Stomach (tissue), 9 donors: ENCODE data around the gene POLR3K. TPM values are rescaled to one million over a fixed set of nuclear protein-coding genes. Genes with fewer than 3 reads are reported as not detected.

ENCODE experiments used
- DNase-seq, 2 donors: peaks; one replicate each; pipeline versions ENCODE4 v3.0.0 to v3.0.0-alpha.2; 2013 to 2019
- H3K27ac ChIP-seq, 5 donors: fragments of 200-600 bp in 4 of 5; sonication (generic) in 4 of 5; one replicate each; pipeline ENCODE4 v1.5.1; 2013 to 2019; ENCODE audit warnings: mild to moderate bottlenecking in 1 of 5, moderate library complexity in 1 of 5
- H3K27me3 ChIP-seq, 3 donors: fragments of 200-600 bp; sonication (generic); one replicate each; pipeline ENCODE4 v1.5.1; 2017 to 2019; ENCODE audit warnings: mixed run types in 1 of 3
- H3K36me3 ChIP-seq, 4 donors: fragments of 200-600 bp; sonication (generic); 1 replicate in 3 of 4; 2 replicates in 1 of 4; pipeline ENCODE4 v1.5.1; 2016 to 2019
- H3K4me1 ChIP-seq, 4 donors: fragments of 200-600 bp; sonication (generic); one replicate each; pipeline ENCODE4 v1.5.1; 2016 to 2019
- H3K4me3 ChIP-seq, 4 donors: fragments of 200-600 bp; sonication (generic) in 3 of 4; one replicate each; pipeline ENCODE4 v1.5.1; 2016 to 2019; ENCODE audit warnings: mild to moderate bottlenecking in 1 of 4
- H3K9me3 ChIP-seq, 4 donors: fragments of 200-600 bp; sonication (generic); one replicate each; pipeline ENCODE4 v1.5.1; 2016 to 2019
- EP300 ChIP-seq: sonication (generic); formaldehyde crosslinking; IDR thresholded peaks from one replicate; pipeline ENCODE4 v1.6.1; 2017; ENCODE audit warnings: antibody characterized with exemption
- POLR2A ChIP-seq, 4 donors: fragments of 450-650 bp; IDR thresholded peaks; one replicate each; pipeline ENCODE4 v1.6.1; 2016; ENCODE audit warnings: antibody characterized with exemption in 4 of 4, control low read depth in 2 of 4, mild to moderate bottlenecking in 1 of 4, moderate library complexity in 1 of 4
- POLR2AphosphoS5 ChIP-seq, 3 donors: sonication (generic); formaldehyde crosslinking; IDR thresholded peaks; one replicate each; pipeline ENCODE4 v1.6.1; 2016; ENCODE audit warnings: antibody characterized with exemption in 3 of 3
- WGBS, 5 donors: extraction: QIAGEN DNeasy Blood & Tissue Kit in 3 of 5; methylation state at CpG; one replicate each; pipeline versions ENCODE4 v1.1.5 to v1.1.7; 2013 to 2018; 5-methylcytosine and 5-hydroxymethylcytosine counted together
- intact Hi-C: fragments of 100-400 bp; cut with DNase I; formaldehyde crosslinking; loops from one replicate; pipeline ENCODE4 v1.15.1; 2023; ENCODE audit warnings: low total_unique reads
- polyA plus RNA-seq, 3 donors: library from polyadenylated mRNA; stranded (reverse); fragments of 200-250 nt; gene quantifications; one replicate each; pipeline ENCODE4 v1.2.3, GENCODE V29; 2013
- total RNA-seq, 5 donors: library from RNA; depleted of rRNA; stranded (reverse); fragments of >200 nt; gene quantifications; one replicate each; pipeline versions ENCODE4 v1.1.0 to v1.2.3, GENCODE V29; 2014 to 2016
- TF ChIP-seq, protein P1 (sequence below), 7 experiments: fragments of 450-650 bp in 4 of 7; fragments of 200-600 bp in 3 of 7; sonication (generic) in 3 of 7; IDR thresholded peaks; one replicate each; pipeline ENCODE4 v1.5.1; 2016 to 2019; ENCODE audit warnings: antibody characterized with exemption in 7 of 7, control low read depth in 2 of 7, mild to moderate bottlenecking in 1 of 7
- donor health status: healthy with polysubstance abuse.
- donor health status: Bipolar disorder and iron deficiency.
- donor health status: healthy.

POLR3K gene
- total and polyA plus RNA-seq, 8 donors, result 2.2 to 13.3 (median 8.1) TPM; not detected in 2

DNA sequence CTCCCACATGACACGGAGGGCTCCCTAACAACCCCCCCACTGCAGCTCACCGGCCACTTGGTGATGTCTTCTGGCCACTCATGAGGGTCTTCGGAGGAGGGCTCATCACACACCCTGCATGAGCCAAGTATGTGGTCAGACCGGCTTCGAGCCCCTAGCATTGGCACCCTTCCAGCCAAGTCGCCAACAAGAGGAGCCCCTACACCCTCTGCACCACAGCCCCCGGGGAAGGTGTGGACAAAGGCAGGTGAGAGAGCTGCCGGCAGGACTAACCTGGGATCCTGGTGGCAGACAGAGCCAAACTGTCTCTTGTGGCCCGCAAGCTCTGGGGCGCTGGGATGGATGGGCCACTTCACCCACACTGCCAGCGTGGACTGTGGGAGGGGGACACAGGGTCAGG is 6.8 kb upstream of the POLR3K start:
- TF ChIP-seq EP300 (no peak), POLR2AphosphoS5 (IDR thresholded peaks at IDR 0.05) (no peak), POLR2A (IDR thresholded peaks at IDR 0.05) (no peak)
- TF ChIP-seq, protein P1, sequence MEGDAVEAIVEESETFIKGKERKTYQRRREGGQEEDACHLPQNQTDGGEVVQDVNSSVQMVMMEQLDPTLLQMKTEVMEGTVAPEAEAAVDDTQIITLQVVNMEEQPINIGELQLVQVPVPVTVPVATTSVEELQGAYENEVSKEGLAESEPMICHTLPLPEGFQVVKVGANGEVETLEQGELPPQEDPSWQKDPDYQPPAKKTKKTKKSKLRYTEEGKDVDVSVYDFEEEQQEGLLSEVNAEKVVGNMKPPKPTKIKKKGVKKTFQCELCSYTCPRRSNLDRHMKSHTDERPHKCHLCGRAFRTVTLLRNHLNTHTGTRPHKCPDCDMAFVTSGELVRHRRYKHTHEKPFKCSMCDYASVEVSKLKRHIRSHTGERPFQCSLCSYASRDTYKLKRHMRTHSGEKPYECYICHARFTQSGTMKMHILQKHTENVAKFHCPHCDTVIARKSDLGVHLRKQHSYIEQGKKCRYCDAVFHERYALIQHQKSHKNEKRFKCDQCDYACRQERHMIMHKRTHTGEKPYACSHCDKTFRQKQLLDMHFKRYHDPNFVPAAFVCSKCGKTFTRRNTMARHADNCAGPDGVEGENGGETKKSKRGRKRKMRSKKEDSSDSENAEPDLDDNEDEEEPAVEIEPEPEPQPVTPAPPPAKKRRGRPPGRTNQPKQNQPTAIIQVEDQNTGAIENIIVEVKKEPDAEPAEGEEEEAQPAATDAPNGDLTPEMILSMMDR (IDR thresholded peaks at IDR 0.05), result no peak
- Histone ChIP-seq H3K9me3 (no peaks in the 10 kb centered on the region), H3K36me3 (peaks cover 79 to 98% (median 96%) of the 10 kb centered on the region in 4 donors), H3K27ac (no peak overlapping the region), H3K4me3 (no peak overlapping the region), H3K27me3 (no peaks in the 10 kb centered on the region), H3K4me1 (peaks cover 0 to 5% (median 0%) of the 10 kb centered on the region in 4 donors)
- intact Hi-C loops, result no loop called here
- 76 to 82% (median 82%) methylated on average over 11 of the region's 11 CpGs for WGBS, 5 donors
- no peak for DNase-seq

DNA sequence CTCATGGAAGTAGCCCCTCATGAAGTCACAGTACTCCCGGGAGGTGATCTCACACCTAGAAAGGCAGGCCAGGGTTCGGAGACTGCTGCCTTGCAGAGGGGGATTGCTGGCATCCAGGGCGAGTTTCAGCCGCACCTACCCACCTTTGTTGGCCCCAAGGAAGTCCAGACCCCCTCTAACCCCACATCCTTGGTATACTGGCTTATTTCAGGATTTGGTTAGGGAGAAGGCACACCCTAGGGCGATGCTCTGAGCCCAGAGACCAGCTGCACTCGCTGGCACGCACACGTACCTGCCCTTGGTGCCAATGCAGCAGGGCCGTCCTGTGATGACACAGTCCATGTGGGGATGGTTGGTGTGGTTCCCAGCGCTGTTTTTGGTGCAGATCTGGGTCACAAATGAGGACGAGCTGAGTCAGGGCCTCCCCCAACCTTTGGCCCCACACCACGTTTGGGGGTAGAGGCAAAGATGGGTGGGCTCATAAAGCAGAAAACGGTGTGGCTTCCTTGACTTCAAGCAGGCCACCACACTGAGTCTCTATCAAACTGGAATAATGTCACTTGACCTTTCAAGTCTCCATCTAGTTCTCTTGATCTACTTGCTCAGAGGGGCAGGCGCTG is 6.1 kb upstream of the POLR3K start:
- peaks cover 0 to 10% (median 2%) of the 10 kb centered on the region in 4 donors for H3K4me1 ChIP-seq
- 83 to 89% (median 87%) methylated on average over 12 to 14 of the region's 14 CpGs for WGBS, 5 donors
- no peak overlapping the region for H3K27ac ChIP-seq
- DNase-seq, result no peak
- peaks cover 77 to 94% (median 92%) of the 10 kb centered on the region in 4 donors for H3K36me3 ChIP-seq
- H3K4me3 ChIP-seq, result no peak overlapping the region
- no peak for TF ChIP-seq POLR2A (IDR thresholded peaks at IDR 0.05)
- no peaks in the 10 kb centered on the region for H3K9me3 ChIP-seq
- no peaks in the 10 kb centered on the region for H3K27me3 ChIP-seq
- intact Hi-C loops, result no loop called here

DNA sequence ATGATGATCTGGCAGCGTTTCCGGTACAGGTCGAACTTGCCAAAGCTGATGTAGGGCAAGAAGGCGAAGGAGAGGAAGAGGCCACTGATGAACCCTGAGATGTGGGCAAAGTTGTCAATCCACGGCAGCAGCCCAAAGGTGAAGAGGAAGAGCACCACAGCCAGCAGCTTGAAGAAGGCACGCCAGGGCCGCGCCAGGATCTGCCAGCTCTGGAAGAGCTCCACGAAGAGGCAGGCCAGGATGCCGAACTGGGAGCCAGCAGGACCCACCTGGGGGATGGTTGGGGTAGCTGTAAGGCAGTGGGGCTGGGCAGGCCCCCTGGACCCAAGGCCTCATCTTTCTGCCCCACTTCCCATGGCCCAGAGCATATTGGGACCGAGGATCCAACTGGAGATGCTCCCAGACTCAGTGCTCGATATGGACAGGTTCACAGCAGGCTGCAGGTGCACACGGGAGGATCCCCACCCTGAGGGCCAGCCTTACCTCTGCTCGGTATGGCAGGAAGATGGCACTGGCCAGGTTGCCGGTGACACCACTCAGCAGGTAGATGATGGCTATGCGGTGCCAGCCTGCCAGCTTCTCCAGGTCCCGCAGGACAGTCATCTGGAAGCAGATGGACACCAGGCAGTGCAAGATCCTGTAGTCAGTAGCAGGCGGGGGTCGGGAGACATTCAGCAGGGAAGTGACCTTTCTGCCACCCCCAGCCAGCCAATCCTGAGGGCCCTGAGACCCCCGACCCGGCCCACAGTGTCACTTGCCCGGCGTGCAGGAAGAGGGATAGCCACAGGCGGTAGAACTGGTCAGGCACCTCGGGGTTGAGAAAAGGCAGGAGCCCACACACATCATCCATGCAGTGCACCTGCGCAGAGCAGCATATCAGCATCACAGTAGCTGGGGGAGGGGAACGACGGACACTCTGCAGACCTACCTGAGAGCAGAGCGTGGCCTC is 5.4 kb upstream of the POLR3K start:
- Histone ChIP-seq H3K36me3 (peaks cover 71 to 86% (median 85%) of the 10 kb centered on the region in 4 donors), H3K4me3 (no peak overlapping the region), H3K9me3 (no peaks in the 10 kb centered on the region), H3K4me1 (peaks cover 5 to 16% (median 8%) of the 10 kb centered on the region in 4 donors), H3K27ac (no peak overlapping the region), H3K27me3 (no peaks in the 10 kb centered on the region)
- intact Hi-C loops, result no loop called here
- WGBS, 5 donors, result 81 to 84% (median 82%) methylated on average over 21 to 29 of the region's 29 CpGs
- TF ChIP-seq EP300 (no peak), POLR2A (IDR thresholded peaks at IDR 0.05) (no peak)
- TF ChIP-seq, protein P1 (IDR thresholded peaks at IDR 0.05), result no peak
- no peak for DNase-seq

DNA sequence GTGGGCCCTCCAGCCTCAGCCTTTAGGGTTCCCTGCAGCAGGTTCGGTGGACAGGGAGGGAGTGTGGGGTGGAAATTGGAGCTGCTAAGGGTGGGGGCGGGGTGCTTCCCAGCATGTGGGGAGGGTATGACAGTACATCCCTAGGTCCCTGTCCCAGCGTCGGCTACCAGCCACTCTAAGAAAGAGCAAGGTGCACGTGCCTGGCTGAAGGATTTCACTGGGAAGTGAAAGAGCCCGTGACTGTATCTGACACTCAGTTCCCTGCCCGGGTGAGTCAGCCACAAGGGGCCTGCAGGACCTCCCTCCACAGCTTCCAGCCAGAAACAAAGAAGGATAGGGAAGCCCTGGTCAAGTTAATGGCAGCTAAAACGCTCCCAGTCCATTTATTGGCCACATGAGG is 4.3 kb upstream of the POLR3K start:
- H3K27ac ChIP-seq, result no peak overlapping the region
- H3K9me3 ChIP-seq, result no peaks in the 10 kb centered on the region
- intact Hi-C loops, result no loop called here
- no peak for DNase-seq
- H3K27me3 ChIP-seq, result no peaks in the 10 kb centered on the region
- no peak overlapping the region for H3K4me3 ChIP-seq
- 64 to 80% (median 77%) methylated on average over 6 to 8 of the region's 8 CpGs for WGBS, 5 donors
- peaks cover 5 to 21% (median 12%) of the 10 kb centered on the region in 4 donors for H3K4me1 ChIP-seq
- no peak for TF ChIP-seq POLR2AphosphoS5 (IDR thresholded peaks at IDR 0.05)
- no peak for TF ChIP-seq EP300
- no peak for TF ChIP-seq POLR2A (IDR thresholded peaks at IDR 0.05)
- TF ChIP-seq, protein P1 (IDR thresholded peaks at IDR 0.05), result no peak
- H3K36me3 ChIP-seq, result peaks cover 61 to 76% (median 74%) of the 10 kb centered on the region in 4 donors
